GM12873 (cell line): ENCODE data around the gene GDF3.

ENCODE experiments used
- TF ChIP-seq, protein P1 (sequence below): IDR thresholded peaks from 2 replicates; pipeline ENCODE4 v1.5.1; 2012; ENCODE audit warnings: low read depth, mild to moderate bottlenecking, moderate library complexity, low read length, control low read depth; ENCODE audit not compliant: insufficient read depth; ENCODE audit errors: missing control alignments

The GDF3 gene

DNA sequence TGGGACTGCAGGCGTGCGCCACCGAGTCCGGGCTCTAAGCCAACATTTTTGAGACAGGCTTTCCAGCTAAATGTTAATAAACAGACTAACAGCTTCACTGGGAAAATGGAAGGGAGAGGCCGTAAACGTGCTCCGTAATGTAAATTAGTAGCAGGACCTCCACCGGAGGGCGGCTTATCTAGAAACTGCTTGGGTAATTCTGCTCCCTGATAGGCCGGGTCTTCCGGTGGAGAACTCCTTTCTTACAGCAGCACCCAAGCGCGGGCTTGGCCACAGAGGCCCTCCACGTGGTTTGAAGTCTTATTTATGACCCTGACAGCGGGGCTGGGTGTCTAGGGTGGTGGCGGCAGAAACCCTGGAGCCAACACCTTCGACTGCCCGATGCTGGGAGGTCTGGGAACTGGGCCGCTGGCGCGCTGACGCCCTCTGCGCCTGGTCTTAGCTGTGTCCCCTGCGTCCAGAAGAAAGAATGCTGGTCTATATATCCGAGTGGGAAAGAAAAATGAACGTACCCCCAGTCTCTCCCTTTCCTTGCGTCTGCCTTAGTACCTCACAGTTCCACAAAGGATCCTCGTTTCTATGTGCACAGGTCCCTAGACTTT is 17.4 kb upstream of the GDF3 start:
- TF ChIP-seq, protein P1, sequence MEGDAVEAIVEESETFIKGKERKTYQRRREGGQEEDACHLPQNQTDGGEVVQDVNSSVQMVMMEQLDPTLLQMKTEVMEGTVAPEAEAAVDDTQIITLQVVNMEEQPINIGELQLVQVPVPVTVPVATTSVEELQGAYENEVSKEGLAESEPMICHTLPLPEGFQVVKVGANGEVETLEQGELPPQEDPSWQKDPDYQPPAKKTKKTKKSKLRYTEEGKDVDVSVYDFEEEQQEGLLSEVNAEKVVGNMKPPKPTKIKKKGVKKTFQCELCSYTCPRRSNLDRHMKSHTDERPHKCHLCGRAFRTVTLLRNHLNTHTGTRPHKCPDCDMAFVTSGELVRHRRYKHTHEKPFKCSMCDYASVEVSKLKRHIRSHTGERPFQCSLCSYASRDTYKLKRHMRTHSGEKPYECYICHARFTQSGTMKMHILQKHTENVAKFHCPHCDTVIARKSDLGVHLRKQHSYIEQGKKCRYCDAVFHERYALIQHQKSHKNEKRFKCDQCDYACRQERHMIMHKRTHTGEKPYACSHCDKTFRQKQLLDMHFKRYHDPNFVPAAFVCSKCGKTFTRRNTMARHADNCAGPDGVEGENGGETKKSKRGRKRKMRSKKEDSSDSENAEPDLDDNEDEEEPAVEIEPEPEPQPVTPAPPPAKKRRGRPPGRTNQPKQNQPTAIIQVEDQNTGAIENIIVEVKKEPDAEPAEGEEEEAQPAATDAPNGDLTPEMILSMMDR = no peak

DNA sequence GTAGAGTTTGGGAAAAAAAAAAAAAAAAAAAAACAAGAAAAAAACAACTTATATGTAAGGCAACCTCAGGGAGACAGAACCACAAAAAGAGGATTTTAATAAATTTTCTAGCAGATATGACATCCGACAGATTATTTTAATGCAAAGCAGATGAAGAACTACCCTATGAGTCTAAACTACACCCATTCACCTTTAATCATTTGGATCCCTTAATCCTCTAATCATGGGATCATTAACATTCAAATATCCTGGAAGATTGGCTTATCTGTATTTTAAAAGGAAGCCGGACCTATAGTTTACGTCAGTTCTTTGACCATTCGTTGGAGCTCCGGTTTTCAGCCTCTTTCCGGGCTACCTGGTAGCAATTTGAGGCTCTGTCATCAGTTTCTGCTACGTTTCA is 15.6 kb upstream of the GDF3 start, which contains the start of gene DPPA3:
Gene DPPA3, plus strand, starts transcription at position 301 of the 400 bp plus-strand sequence. CDS start 138 bp downstream, outside the sequence.
- TF ChIP-seq, protein P1 = no peak

DNA sequence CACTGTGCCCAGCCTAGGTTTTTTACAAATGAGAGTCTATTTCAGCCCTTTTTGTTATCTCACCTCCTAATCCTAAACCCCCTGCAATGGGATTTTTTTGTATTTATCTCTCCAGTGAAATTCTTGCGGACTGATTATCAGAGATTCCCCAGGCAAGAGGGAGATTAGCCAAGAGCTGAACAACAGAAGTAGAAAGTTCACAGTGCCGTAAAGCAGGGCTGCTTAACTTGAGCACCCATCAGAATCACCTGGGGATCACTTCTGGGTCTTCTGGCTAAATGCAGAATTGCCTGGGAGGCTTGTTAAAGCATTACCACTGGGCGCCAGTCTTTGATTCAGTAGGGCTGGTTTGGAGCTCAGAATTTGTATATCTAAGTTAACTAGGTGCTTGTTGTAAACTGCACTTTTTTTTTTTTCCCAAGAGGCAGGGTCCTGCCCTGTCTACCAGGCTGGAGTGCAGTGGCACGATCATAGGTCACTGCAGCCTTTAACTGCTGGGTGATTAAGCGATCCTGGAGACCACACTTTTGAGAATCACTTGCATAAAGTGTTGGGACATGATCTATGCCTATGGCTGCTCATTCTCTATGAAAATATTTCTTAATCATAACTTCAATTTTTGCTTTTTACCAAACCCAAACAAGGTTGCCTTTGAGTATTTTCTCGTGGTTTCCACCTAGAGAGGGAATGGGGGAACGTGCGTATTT is 14.5 kb upstream of the GDF3 start:
- TF ChIP-seq, protein P1 = no peak

DNA sequence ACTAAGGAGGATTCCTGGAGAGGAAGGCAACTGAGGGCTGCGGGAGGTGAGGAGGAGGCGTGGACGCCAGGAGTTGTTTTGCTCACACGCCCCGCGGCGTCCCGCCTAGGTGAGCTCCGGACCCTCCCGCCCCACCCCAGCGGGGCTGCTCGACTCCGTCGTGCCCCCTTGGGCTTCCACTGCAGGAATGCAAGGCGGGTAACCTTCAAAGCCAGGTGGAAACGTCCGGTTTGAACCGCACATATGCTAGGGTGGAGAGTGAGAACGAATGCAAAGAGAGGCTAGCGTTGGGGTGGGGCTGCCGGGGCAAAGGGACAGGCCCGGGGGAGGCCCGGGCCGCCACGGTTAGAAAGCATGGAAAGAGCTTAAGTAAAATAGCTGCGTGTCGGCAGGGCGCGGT is 10.3 kb upstream of the GDF3 start:
- TF ChIP-seq, protein P1 = no peak

DNA sequence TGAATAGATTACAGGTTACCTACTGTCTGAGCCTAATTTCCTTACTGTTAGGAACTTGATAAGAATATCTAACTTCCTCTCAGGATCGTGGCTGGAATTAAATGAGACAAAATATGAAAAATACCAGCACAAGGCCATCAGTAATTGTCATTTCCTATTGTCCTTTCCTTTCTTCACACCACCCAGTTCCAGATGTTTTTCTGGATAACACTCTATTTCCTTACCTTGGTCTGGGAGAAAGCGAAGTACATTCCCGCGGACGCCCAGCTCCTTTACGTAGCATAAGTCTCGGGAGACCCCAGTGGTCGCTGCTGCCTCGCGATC is 376 bp downstream of the GDF3 start:
- TF ChIP-seq, protein P1 = no peak

DNA sequence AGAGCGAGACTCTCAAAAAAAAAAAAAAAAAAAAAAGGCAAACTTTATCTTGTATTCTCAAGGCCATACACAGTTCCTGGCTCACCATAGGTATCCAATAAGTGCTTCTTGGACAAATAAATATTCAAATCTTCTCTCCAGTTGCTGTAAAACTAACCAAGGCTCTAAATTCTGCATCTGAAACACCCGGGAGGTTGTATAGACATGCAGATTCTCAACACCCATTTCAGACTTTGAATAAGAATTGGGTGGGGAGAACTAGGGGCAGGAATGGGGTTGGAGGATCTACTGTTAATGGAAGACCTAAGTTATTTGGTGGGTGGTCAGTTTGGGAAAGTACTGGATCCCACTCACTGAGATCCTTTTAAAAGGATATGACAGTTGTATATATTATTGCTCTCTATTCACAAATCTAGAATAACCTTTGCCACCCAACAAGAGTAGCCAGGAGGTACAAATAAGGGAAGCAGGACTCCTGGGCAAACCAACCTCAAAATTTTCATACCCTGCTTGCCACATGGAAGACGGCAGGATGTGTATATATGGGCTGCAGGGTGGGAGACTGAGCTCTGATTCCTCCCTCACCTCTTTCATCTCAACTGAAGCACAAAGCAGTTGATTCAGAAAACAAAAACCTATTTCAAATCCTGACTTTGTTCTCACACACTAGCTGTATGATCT is 879 bp downstream of the GDF3 start:
- TF ChIP-seq, protein P1 = no peak

DNA sequence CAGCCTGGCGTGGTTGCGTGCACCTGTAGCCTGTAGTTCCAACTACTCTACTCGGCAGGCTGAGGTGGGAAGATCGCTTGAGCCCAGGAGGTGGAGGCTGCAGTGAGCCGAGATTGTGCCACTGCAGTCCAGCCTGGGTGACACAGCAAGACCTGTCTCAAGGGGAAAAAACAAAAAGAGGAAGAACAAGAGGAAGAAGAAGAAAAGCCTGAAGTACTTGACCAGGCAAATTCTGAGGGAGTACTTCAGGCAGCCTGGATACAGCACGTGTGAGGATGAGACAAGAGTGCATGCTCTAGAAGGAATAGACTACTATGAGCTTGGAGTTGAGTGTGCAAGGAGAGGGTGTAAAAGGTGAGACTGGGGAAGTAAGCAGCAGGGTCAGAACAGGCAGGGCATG is 1.8 kb downstream of the GDF3 start:
- TF ChIP-seq, protein P1 = no peak
